HG03095 (cell line): ENCODE data around the gene COBLL1.

Experiments used
- ATAC-seq: cut with Tn5 transposase; IDR thresholded peaks from one replicate; pipeline ENCODE4 v1.9.1; 2021; ENCODE audit warnings: moderate library complexity; ENCODE audit not compliant: unreplicated experiment

Gene COBLL1

GRCh38 chr2:164792316-164793170, 49.1 kb downstream of the COBLL1 start:
- ATAC-seq, result no peak

GRCh38 chr2:164789968-164790367, 51.7 kb downstream of the COBLL1 start:
- ATAC-seq, result no peak

- ATAC-seq, result no peak
Measured at GRCh38 chr2:164786787-164787186, 54.8 kb downstream of the COBLL1 start.

- ATAC-seq, result no peak
Measured at GRCh38 chr2:164785457-164785856, 56.2 kb downstream of the COBLL1 start.

GRCh38 chr2:164784376-164784775, 57.2 kb downstream of the COBLL1 start:
- ATAC-seq, result no peak

GRCh38 chr2:164782323-164782722, 59.3 kb downstream of the COBLL1 start:
- no peak for ATAC-seq

GRCh38 chr2:164781394-164781793, 60.2 kb downstream of the COBLL1 start:
- no peak for ATAC-seq

GRCh38 chr2:164780611-164781178, 60.9 kb downstream of the COBLL1 start:
- no peak for ATAC-seq

- no peak for ATAC-seq
Measured at GRCh38 chr2:164779383-164780057, 62.1 kb downstream of the COBLL1 start.

GRCh38 chr2:164778723-164779122, 62.9 kb downstream of the COBLL1 start:
- no peak for ATAC-seq

GRCh38 chr2:164777847-164778461, 63.7 kb downstream of the COBLL1 start:
- no peak for ATAC-seq

- ATAC-seq, result no peak
Measured at GRCh38 chr2:164773635-164774034, 68.0 kb downstream of the COBLL1 start.

- ATAC-seq, result no peak
Measured at GRCh38 chr2:164773091-164773490, 68.5 kb downstream of the COBLL1 start.

GRCh38 chr2:164771897-164772296, 69.7 kb downstream of the COBLL1 start:
- ATAC-seq, result no peak

GRCh38 chr2:164770421-164770916, 71.2 kb downstream of the COBLL1 start:
- ATAC-seq, result no peak

GRCh38 chr2:164766954-164767320, 74.7 kb downstream of the COBLL1 start:
- no peak for ATAC-seq

GRCh38 chr2:164766216-164766953, 75.2 kb downstream of the COBLL1 start:
- no peak for ATAC-seq

GRCh38 chr2:164764996-164765395, 76.6 kb downstream of the COBLL1 start:
- no peak for ATAC-seq

GRCh38 chr2:164764474-164764873, 77.1 kb downstream of the COBLL1 start:
- ATAC-seq, result no peak

- ATAC-seq, result no peak
Measured at GRCh38 chr2:164763431-164763830, 78.2 kb downstream of the COBLL1 start.
